GM19043 (cell line): Measurements from ENCODE around the gene AGPAT2.

Experiments
- ATAC-seq: cut with Tn5 transposase; IDR thresholded peaks from one replicate; pipeline ENCODE4 v1.9.1; 2021; ENCODE audit warnings: low read depth; ENCODE audit not compliant: unreplicated experiment

Gene AGPAT2

GRCh38 chr9:136690104-136690805, 3.0 kb upstream of the AGPAT2 start:
- no peak for ATAC-seq

GRCh38 chr9:136689108-136689460, 1.8 kb upstream of the AGPAT2 start:
- no peak for ATAC-seq

GRCh38 chr9:136688274-136689107, 1.2 kb upstream of the AGPAT2 start:
- no peak for ATAC-seq

DNA sequence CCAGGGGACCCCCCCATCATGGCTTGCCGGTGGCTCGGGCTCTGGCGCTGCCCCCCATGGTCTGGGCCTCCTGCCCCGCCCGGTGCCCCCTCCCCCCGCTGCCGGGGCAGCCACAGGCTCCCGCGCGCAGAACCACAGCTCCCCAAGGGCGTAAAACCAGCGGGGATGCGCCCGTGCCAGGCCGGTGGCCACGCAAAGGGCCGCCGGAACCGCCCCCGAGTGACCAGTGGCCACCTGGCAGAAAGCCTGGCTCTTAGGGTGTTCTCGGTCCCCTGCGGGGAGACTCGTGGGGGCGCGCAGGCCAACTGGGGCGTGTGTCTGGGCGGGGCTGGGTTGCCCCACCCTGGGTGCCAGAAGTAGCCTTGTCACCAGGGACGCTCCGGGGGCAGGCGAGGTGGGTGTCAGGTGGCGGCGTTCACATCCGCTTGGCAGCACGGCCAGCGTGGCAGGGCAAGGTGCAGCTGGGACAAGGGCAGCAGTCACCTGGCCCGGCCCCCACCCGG, 515 bp upstream of the AGPAT2 start:
- no peak for ATAC-seq

GRCh38 chr9:136686534-136686793, 793 bp downstream of the AGPAT2 start:
- no peak for ATAC-seq

- no peak for ATAC-seq
Observed at GRCh38 chr9:136685790-136686533, 1.3 kb downstream of the AGPAT2 start.

DNA sequence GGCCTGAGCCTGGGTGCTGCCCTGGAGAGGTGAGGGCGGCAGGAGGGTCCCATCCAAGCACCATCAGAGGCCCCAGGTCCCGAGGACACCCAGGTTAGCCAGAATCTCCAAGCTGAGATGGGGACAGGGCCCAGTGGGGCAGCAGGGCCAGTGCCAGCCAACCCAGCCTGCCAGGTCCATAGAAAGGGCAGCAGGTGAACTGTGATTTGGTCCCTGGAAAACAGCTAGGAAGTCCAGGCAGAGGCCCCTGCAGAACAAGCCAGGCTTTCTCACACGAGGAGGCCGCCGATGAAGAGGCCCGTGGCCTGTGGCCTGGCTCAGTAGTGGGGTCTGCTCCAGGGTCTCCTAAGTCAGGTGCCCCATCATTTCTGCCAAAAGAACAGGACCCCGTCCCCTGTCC, 2.0 kb downstream of the AGPAT2 start:
- no peak for ATAC-seq

DNA sequence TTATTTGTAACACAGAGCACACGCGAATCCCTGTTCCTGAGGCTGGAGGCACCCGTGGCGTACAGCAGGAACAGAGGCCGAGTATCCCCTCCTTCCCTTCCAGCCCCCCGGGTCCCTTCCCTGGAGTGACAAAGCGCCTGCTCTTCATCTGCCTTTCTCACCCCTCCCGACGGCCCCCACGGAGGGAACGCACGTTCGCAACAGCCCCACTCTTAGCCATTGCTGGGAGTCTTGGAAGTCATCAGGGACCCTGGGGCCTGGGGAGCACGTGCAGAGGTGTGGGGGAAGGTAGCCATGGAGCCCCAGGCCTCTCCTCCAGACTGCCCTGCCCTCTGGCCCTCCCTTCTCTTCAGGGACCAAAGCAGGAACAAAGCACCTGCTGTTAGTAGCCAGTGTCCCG, 2.5 kb downstream of the AGPAT2 start:
- no peak for ATAC-seq

DNA sequence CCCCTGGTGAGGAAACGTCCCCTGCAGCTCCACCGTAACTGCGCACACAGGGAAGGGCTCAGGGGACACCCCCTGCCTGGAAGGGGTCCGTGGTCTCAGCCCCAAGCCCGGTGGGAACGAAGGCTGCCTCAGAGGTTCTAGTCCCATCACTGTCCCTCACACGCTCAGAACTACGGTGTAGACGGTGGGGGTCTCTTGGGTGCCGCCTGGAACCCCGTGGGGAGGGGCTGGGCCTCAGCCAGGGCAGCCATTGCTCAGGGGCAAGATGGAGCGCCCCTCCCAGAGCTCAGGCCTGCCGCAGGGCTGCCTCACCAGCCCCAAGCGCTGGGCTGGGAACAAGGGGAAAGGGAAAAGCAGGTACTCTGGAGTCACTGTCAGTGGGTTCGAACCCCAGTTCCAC, 2.9 kb downstream of the AGPAT2 start:
- no peak for ATAC-seq

DNA sequence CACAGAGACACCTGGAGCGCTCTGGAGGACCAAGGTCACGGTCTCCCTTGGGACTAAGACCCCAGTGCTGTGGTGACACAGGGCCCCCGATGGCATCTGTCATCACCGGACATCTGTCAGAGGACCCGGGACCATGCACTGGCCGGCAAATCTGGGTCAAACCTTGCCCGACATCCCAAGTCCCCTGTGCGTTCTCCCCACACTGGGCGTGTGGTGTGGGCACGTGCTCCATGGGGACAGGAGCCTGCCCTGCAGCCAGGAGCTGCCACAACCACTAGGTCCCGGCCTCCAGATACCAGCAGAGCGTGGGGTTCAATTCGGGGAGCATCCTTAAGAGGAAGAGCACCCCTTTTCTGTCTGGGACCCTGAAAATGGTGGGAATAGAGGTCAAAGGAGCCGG, 3.5 kb downstream of the AGPAT2 start:
- ATAC-seq: no peak

DNA sequence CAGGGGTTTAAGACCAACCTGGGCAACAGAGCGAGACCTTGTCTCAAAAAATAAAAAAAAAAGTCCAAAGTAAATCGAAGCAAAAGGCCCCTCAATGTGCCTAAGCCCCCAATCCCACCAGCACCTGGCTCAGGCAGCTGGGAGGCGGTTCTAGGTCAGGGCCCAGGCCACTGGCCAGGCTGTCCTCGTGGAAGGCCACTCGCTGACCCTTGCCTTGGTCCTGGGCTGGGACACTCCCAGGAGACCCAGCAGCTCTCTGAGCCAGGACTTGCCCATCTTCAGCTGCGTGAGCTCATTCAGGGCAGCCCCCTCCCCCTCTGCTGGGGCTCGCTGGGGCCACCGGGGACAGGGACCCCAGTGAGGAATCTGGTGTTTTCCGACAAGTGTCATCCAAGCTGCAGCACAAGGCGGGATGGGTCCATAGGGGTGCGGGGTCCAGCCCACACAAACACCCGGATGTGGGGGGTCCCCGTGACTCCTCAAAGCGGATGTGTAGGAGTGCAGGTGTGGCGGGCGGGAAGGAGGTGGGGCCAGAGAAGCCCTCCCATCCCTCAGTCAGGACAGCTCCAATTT, 4.0 kb downstream of the AGPAT2 start:
- no peak for ATAC-seq

- no peak for ATAC-seq
Observed at GRCh38 chr9:136682710-136683109, 4.5 kb downstream of the AGPAT2 start.

GRCh38 chr9:136681945-136682699, 5.1 kb downstream of the AGPAT2 start:
- no peak for ATAC-seq

GRCh38 chr9:136681029-136681428, 6.2 kb downstream of the AGPAT2 start:
- ATAC-seq: no peak

GRCh38 chr9:136679431-136679941, 7.8 kb downstream of the AGPAT2 start:
- ATAC-seq: no peak

GRCh38 chr9:136678624-136679023, 8.6 kb downstream of the AGPAT2 start:
- ATAC-seq: no peak

- ATAC-seq: no peak
Observed at GRCh38 chr9:136678034-136678433, 9.2 kb downstream of the AGPAT2 start.

GRCh38 chr9:136676920-136677686, 10.2 kb downstream of the AGPAT2 start:
- no peak for ATAC-seq

GRCh38 chr9:136676297-136676794, 10.9 kb downstream of the AGPAT2 start:
- no peak for ATAC-seq
